Right lobe of liver (tissue), 6 donors: ENCODE results near the gene PRTFDC1. TPM values are rescaled to one million over a fixed set of nuclear protein-coding genes. Genes with fewer than 3 reads are reported as not detected.
"Not testable (repeated sequence)": the region's sequence is repeated elsewhere in the genome, so short reads cannot be mapped to it uniquely, and the experiment has no call there.

ENCODE experiments used
- ATAC-seq, 4 donors: fragments of 200-7000 bp; cut with Tn5 transposase; one replicate each; pipeline ENCODE4 v1.9.1; 2020; ENCODE audit warnings: mild to moderate bottlenecking in 4 of 4, moderate library complexity in 4 of 4
- DNase-seq, 3 donors: peaks; one replicate each; pipeline ENCODE4 v3.0.0-alpha.2; 2020
- H3K27ac ChIP-seq, 3 donors: fragments of 200-600 bp; one replicate each; pipeline ENCODE4 v1.8.0; 2022
- H3K27me3 ChIP-seq, 2 donors: fragments of 200-600 bp; one replicate each; pipeline ENCODE4 v1.8.0; 2022
- H3K36me3 ChIP-seq, 4 donors: fragments of 200-600 bp; sonication (generic) in 1 of 4; one replicate each; pipeline versions ENCODE4 v1.5.1 to v1.8.0; 2017 to 2022; ENCODE audit warnings: control low read depth in 1 of 4
- H3K4me1 ChIP-seq, 4 donors: fragments of 200-600 bp; sonication (generic) in 1 of 4; one replicate each; pipeline versions ENCODE4 v1.5.1 to v1.8.0; 2017 to 2022; ENCODE audit warnings: control low read depth in 1 of 4
- H3K4me3 ChIP-seq, 3 donors: fragments of 200-600 bp; one replicate each; pipeline ENCODE4 v1.8.0; 2022
- H3K9me3 ChIP-seq, 4 donors: fragments of 200-600 bp; sonication (generic) in 1 of 4; one replicate each; pipeline versions ENCODE4 v1.5.1 to v1.8.0; 2017 to 2022; ENCODE audit warnings: control low read depth in 1 of 4
- CTCF ChIP-seq, 4 donors: fragments of 200-600 bp in 3 of 4; fragments of 450-650 bp in 1 of 4; IDR thresholded peaks; one replicate each; pipeline versions ENCODE4 v1.5.1 to v1.8.0; 2016 to 2022; ENCODE audit warnings: antibody characterized with exemption in 4 of 4, mild to moderate bottlenecking in 2 of 4
- POLR2A ChIP-seq: fragments of 450-650 bp; IDR thresholded peaks from one replicate; pipeline ENCODE4 v1.6.1; 2017; ENCODE audit warnings: antibody characterized with exemption, mild to moderate bottlenecking
- WGBS: methylation state at CpG from one replicate; pipeline ENCODE4 v1.1.6; 2018; ENCODE audit warnings: low coverage, low lambda C conversion rate; ENCODE audit not compliant: insufficient coverage; ENCODE audit errors: missing lambda C conversion rate; 5-methylcytosine and 5-hydroxymethylcytosine counted together
- intact Hi-C, 2 donors: fragments of 100-400 bp; cut with DNase I; formaldehyde crosslinking; loops; one replicate each; pipeline versions ENCODE4 v1.11.2 to v1.14.1; 2022
- total RNA-seq, 6 experiments: library from RNA; depleted of rRNA in 2 of 6; stranded (reverse); fragments of >200 nt in 2 of 6; fragmentation: NEBNext Ultra II Directional in 3 of 6; extraction: Animal tissue kit (Norgen Biotek cat#: 25700) in 3 of 6; gene quantifications; one replicate each; pipeline versions ENCODE4 v1.1.0 to v1.2.4, GENCODE V29; 2016 to 2023
- donor health status: DM: no; HTN: yes; CAD: no.
- donor health status: DM: no; HTN: no; CAD: no.
- donor health status: DM: no; HTN: no; CAD: no.
- donor health status: DM: no; HTN: yes; CAD: no.
- donor health status: DM: no; HTN: yes; CAD: no.

PRTFDC1 gene
- total RNA-seq, 6 experiments from 2014 or later = 0.76 to 3.5 (median 1.1) TPM; not detected in 1

DNA sequence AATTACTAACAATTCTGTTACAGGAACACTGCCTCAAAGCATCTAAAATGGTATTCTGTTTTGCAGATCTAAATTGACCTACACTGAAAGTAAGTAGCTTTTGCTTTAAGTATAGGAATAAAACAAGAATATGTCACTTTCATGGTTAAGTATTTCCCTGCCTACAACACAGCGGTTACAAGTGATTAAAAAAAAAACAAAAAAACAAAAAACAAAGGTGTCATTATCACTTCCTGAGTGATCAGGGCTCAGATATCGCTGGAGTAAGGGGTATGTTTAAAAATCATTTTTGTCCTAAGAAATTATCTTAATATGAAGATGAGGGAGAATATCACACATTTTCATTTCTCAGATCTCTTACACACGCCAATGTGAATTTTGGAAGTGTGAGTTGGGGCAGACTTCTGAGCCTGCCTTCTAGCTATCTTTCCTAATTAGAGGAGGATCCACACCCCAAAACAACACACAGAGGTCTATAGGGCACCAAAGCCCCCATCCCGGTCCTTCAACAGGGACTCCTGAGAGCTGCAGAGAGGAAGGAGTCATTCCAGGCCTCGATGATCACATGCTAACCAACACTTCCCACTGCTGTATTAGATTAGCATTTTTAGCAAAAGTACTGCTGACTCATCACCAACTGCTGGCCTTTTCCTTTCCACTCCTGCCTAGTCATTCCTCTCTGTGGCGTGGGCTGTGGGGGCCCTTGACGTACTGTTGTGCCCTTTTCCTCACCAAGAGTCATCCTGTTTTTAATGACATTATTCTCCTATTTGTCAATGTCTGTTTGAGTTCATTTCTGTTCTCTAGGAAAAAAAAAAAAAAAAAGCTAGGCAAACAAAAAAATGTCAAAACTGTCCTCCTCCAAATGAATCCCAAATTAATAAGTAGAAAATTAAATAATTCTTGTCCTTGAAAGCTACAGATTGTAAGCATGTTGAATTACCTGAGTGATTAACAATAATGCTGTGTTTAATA is 31.2 kb downstream of the PRTFDC1 start:
- ATAC-seq (peak; percentile 77 to 99 (median 92)), DNase-seq (peak; percentile 56 to 58 (median 57))
- H3K27ac ChIP-seq = peak overlapping the region in 1 of 3 donors; percentile 5
- no peaks in the 10 kb centered on the region for H3K27me3 ChIP-seq
- 40% methylated on average over 6 of the region's 7 CpGs for WGBS
- intact Hi-C loops = no loop called here
- H3K9me3 ChIP-seq = no peaks in the 10 kb centered on the region
- no peak overlapping the region for H3K4me3 ChIP-seq
- H3K4me1 ChIP-seq = no peaks in the 10 kb centered on the region
- no peaks in the 10 kb centered on the region for H3K36me3 ChIP-seq
- TF ChIP-seq POLR2A = no peak
- no peak for TF ChIP-seq CTCF (IDR thresholded peaks at IDR 0.05)

GRCh38 chr10:24920192-24920591 is 32.2 kb downstream of the PRTFDC1 start:
- intact Hi-C loops, H3K4me3 ChIP-seq, H3K27ac ChIP-seq, H3K36me3 ChIP-seq, DNase-seq, H3K27me3 ChIP-seq, H3K9me3 ChIP-seq, ATAC-seq, H3K4me1 ChIP-seq: not testable (repeated sequence)
- 92% methylated on average over 2 of the region's 2 CpGs for WGBS

DNA sequence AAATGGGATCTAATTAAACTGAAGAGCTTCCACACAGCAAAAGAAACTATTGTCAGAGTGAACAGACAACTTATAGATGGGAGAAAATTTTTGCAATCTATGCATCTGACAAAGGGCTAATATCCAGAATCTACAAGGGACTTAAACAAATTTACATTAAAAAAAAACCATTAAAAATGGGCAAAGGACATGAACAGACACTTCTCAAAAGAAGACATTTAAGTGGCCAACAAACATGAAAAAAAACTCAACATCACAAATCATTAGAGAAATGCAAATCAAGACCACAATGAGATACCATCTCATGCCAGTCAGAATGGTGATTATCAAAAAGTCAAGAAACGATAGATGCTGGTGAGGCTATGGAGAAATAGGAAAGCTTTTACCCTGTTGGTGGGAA is 32.8 kb downstream of the PRTFDC1 start:
- H3K4me3 ChIP-seq, DNase-seq, H3K9me3 ChIP-seq, H3K36me3 ChIP-seq, H3K27me3 ChIP-seq, ATAC-seq, intact Hi-C loops, H3K4me1 ChIP-seq, H3K27ac ChIP-seq: not testable (repeated sequence)
- WGBS = 100% methylated on average over 1 of the region's 1 CpG

DNA sequence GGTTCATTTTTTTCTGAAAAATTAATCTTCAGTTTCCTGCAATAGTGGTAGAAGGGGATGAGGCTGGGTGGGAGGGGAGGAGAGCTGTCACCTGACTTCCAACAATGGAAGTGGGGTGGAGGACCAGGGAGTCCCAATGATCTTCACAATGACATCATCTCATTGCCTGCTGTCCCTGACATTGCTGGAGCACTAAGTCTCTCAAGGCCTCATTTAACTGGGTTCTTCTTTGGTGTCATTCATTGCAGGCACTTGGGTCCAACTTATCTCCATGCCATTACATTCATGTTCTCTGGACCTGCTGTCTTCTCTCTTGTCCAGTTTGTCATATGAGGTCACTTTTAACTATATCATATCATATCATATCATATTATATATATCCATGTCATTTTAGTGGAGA is 34.4 kb downstream of the PRTFDC1 start:
- no peaks in the 10 kb centered on the region for H3K9me3 ChIP-seq
- H3K27ac ChIP-seq = no peak overlapping the region
- H3K4me1 ChIP-seq = no peaks in the 10 kb centered on the region
- no peak for TF ChIP-seq POLR2A
- no peak for TF ChIP-seq CTCF (IDR thresholded peaks at IDR 0.05)
- no peaks in the 10 kb centered on the region for H3K36me3 ChIP-seq
- ATAC-seq (no peak), DNase-seq (no peak)
- no peak overlapping the region for H3K4me3 ChIP-seq
- H3K27me3 ChIP-seq = no peaks in the 10 kb centered on the region
- intact Hi-C loops = no loop called here

- TF ChIP-seq CTCF (IDR thresholded peaks at IDR 0.05) (no peak), POLR2A (no peak)
- H3K27ac ChIP-seq = no peak overlapping the region
- H3K4me3 ChIP-seq = no peak overlapping the region
- H3K36me3 ChIP-seq = no peaks in the 10 kb centered on the region
- no peaks in the 10 kb centered on the region for H3K27me3 ChIP-seq
- DNase-seq (no peak), ATAC-seq (no peak)
- intact Hi-C loops = no loop called here
- 93% methylated on average over 1 of the region's 3 CpGs for WGBS
- no peaks in the 10 kb centered on the region for H3K4me1 ChIP-seq
- H3K9me3 ChIP-seq = no peaks in the 10 kb centered on the region
Observed at GRCh38 chr10:24917493-24917892, 34.9 kb downstream of the PRTFDC1 start.
